Hepatocyte (in vitro differentiated cells): ENCODE results near the gene EVPLL. TPM values are rescaled to one million over a fixed set of nuclear protein-coding genes. Genes with fewer than 3 reads are reported as not detected.
"Not testable (repeated sequence)": the region's sequence is repeated elsewhere in the genome, so short reads cannot be mapped to it uniquely, and the experiment has no call there.

Experiments used
- DNase-seq: peaks from one replicate; pipeline ENCODE4 v3.0.0-alpha.2; 2016; ENCODE audit warnings: low spot score
- H2AFZ ChIP-seq: fragments of 200-600 bp; sonication (generic); 2 replicates; pipeline ENCODE4 v1.6.0; 2016; ENCODE audit warnings: antibody characterized with exemption, mild to moderate bottlenecking
- H3K27ac ChIP-seq: fragments of 200-600 bp; sonication (generic); 2 replicates; pipeline ENCODE4 v1.5.1; 2016; ENCODE audit warnings: mild to moderate bottlenecking
- H3K27me3 ChIP-seq: fragments of 200-600 bp; sonication (generic); 2 replicates; pipeline ENCODE4 v1.6.1; 2016
- H3K36me3 ChIP-seq: fragments of 200-600 bp; sonication (generic); replicated peaks from 2 replicates; pipeline ENCODE4 v1.5.1; 2016; ENCODE audit warnings: low read depth; ENCODE audit not compliant: insufficient read depth
- H3K4me1 ChIP-seq: fragments of 200-600 bp; sonication (generic); 2 replicates; pipeline ENCODE4 v1.5.1; 2016; ENCODE audit warnings: mild to moderate bottlenecking, moderate library complexity; ENCODE audit not compliant: insufficient read depth
- H3K4me2 ChIP-seq: fragments of 200-600 bp; sonication (generic); 2 replicates; pipeline ENCODE4 v1.6.0; 2016
- H3K4me3 ChIP-seq: fragments of 200-600 bp; sonication (generic); 2 replicates; pipeline ENCODE4 v1.5.1; 2016; ENCODE audit warnings: mild to moderate bottlenecking
- H3K79me2 ChIP-seq: fragments of 200-600 bp; sonication (generic); 2 replicates; pipeline ENCODE4 v1.6.0; 2017; ENCODE audit warnings: mild to moderate bottlenecking
- H3K9me2 ChIP-seq: fragments of 200-600 bp; sonication (generic); replicated peaks from 2 replicates; pipeline ENCODE4 v1.6.0; 2017; ENCODE audit warnings: mild to moderate bottlenecking; ENCODE audit not compliant: insufficient read depth
- H3K9me3 ChIP-seq: fragments of 200-600 bp; sonication (generic); 2 replicates; pipeline ENCODE4 v1.5.1; 2016; ENCODE audit warnings: low read depth, mild to moderate bottlenecking
- H4K20me1 ChIP-seq: fragments of 200-600 bp; sonication (generic); 2 replicates; pipeline ENCODE4 v1.6.0; 2016; ENCODE audit warnings: mild to moderate bottlenecking; ENCODE audit not compliant: insufficient read depth, poor library complexity, severe bottlenecking
- EZH2 ChIP-seq: fragments of 200-600 bp; sonication (generic); IDR thresholded peaks from 2 replicates; pipeline ENCODE4 v1.6.1; 2016; ENCODE audit warnings: antibody characterized with exemption, mild to moderate bottlenecking, borderline replicate concordance
- EZH2phosphoT487 ChIP-seq: fragments of 200-600 bp; sonication (generic); IDR thresholded peaks from one replicate; pipeline ENCODE4 v1.6.1; 2018; ENCODE audit warnings: antibody characterized with exemption, mild to moderate bottlenecking, low read depth, moderate library complexity; ENCODE audit not compliant: unreplicated experiment, severe bottlenecking
- WGBS: methylation state at CpG from one replicate; pipeline ENCODE4 v1.1.6; 2016; ENCODE audit warnings: low lambda C conversion rate; ENCODE audit errors: missing lambda C conversion rate; 5-methylcytosine and 5-hydroxymethylcytosine counted together
- polyA plus RNA-seq: library from polyadenylated mRNA; unstranded; fragments of >200 nt; fragmentation: Nextera tagmentation; extraction: Ambion mirVana; gene quantifications from 2 replicates; pipeline ENCODE4 v1.2.1, GENCODE V29; 2016
- total RNA-seq: library from RNA; depleted of rRNA; stranded (reverse); fragments of >200 nt; gene quantifications from 2 replicates; pipeline ENCODE4 v1.2.3, GENCODE V29; 2014
- TF ChIP-seq, protein P1 (sequence below): fragments of 200-600 bp; sonication (generic); IDR thresholded peaks from 2 replicates; pipeline ENCODE4 v1.5.1; 2016; ENCODE audit warnings: antibody characterized with exemption, mild to moderate bottlenecking; ENCODE audit not compliant: poor library complexity

EVPLL gene
- total and polyA plus RNA-seq, 2 experiments from 2014 or later: not detected

GRCh38 chr17:18374216-18374615, 3.4 kb upstream of the EVPLL start:
- TF ChIP-seq, protein P1, sequence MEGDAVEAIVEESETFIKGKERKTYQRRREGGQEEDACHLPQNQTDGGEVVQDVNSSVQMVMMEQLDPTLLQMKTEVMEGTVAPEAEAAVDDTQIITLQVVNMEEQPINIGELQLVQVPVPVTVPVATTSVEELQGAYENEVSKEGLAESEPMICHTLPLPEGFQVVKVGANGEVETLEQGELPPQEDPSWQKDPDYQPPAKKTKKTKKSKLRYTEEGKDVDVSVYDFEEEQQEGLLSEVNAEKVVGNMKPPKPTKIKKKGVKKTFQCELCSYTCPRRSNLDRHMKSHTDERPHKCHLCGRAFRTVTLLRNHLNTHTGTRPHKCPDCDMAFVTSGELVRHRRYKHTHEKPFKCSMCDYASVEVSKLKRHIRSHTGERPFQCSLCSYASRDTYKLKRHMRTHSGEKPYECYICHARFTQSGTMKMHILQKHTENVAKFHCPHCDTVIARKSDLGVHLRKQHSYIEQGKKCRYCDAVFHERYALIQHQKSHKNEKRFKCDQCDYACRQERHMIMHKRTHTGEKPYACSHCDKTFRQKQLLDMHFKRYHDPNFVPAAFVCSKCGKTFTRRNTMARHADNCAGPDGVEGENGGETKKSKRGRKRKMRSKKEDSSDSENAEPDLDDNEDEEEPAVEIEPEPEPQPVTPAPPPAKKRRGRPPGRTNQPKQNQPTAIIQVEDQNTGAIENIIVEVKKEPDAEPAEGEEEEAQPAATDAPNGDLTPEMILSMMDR: no peak
- TF ChIP-seq EZH2 (no peak), EZH2phosphoT487 (no peak)
- no peak overlapping the region for H3K27ac ChIP-seq
- no peaks in the 10 kb centered on the region for H3K9me2 ChIP-seq
- H2AFZ ChIP-seq: no peak overlapping the region
- WGBS: 85% methylated on average over 7 of the region's 7 CpGs
- H3K4me2 ChIP-seq: no peak overlapping the region
- H3K9me3 ChIP-seq: no peaks in the 10 kb centered on the region
- H3K4me3 ChIP-seq: no peak overlapping the region
- no peaks in the 10 kb centered on the region for H3K79me2 ChIP-seq
- DNase-seq: no peak
- H3K27me3 ChIP-seq: no peaks in the 10 kb centered on the region
- H4K20me1 ChIP-seq: no peaks in the 10 kb centered on the region
- no peaks in the 10 kb centered on the region for H3K4me1 ChIP-seq
- no peaks in the 10 kb centered on the region for H3K36me3 ChIP-seq

DNA sequence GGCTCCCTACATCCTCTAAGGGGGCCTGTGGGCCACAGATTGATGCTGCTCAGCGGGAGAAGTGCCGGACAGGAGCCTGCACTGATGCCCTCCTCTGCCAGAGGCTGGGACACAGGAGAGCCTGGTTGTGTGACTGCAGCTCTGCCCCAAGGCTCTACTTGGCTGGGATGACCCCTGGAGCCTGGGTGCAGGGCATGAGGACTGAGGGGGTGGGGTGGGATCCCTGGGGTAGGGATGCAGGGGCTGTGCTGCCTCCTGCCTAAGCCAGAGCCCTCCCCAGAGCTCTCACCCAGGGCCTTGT, 577 bp downstream of the EVPLL start:
- Histone ChIP-seq H3K9me3 (no peaks in the 10 kb centered on the region), H3K4me2 (no peak overlapping the region), H3K27ac (no peak overlapping the region), H4K20me1 (no peaks in the 10 kb centered on the region), H2AFZ (no peak overlapping the region), H3K9me2 (no peaks in the 10 kb centered on the region), H3K27me3 (no peaks in the 10 kb centered on the region), H3K4me3 (no peak overlapping the region), H3K4me1 (no peaks in the 10 kb centered on the region), H3K36me3 (no peaks in the 10 kb centered on the region), H3K79me2 (no peaks in the 10 kb centered on the region)
- TF ChIP-seq, protein P1: no peak
- TF ChIP-seq EZH2 (no peak), EZH2phosphoT487 (no peak)
- DNase-seq: no peak
- 100% methylated on average over 2 of the region's 2 CpGs for WGBS

DNA sequence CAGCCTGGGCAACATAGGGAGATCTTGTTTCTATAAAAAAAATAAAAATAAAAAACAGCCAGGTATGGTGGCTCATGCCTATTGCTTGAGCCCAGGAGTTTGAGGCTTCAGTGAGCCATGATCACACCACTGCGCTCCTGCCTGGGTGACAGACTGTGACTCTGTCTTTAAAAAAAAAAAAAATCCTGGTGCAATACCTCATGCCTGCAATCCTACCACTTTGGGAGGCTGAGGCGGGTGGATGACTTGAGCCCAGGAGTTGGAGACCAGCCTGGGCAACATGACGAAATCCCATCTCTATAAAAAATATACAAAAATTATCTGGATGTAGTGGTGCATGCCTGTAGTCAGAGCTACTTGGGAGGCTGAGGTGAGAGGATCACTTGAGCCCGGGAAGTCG, 1.0 kb downstream of the EVPLL start:
- H3K27ac ChIP-seq: not testable (repeated sequence)

DNA sequence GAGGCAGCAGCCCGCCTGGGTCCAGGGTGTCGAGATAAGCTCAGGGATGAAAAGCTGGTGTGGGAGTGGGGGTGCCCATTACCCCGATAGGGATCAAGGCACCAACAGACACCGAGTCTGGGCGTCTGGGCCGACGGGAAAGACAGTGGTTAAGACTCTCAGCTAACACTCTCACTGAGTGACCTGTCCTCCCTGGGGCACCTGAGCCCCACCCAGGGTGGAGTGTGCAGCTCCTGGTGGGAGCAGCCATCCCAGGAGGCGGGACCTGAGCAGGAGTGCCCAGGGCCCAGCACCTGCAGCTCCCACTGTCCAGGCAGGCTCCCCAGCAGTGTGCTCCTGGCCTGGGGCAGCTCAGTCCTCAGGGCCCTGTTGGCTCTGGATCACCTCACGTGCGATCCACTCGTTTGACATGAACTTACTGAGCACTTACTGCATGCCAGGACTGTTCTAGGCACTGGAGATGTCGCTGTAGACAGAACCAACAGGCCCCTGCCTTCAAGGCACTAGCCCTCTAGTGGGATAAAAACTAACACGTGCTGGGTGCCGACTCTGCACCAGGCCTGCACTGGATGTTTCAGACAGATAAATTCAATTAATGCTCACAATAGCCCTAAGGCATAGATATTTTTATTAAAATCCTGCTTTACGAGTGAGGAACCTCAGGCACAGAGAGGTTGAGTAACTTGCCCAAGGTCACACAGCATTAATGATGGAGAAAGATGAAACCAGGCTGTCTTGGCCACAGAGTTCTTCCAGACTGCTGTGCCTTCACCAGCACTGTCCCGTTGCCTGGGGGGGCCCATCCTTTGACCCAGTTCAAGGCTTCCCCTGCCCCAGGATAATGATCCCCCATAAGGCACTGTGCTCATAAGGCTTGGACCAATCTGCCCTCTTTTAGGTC, 1.9 kb downstream of the EVPLL start:
- H3K36me3 ChIP-seq: no peaks in the 10 kb centered on the region
- WGBS: 78% methylated on average over 16 of the region's 16 CpGs

More for the DNA sequence above, 1.0 kb downstream of the EVPLL start:
- not testable (repeated sequence) for H2AFZ ChIP-seq, H3K9me2 ChIP-seq, H3K36me3 ChIP-seq, H3K4me1 ChIP-seq, DNase-seq, H3K27me3 ChIP-seq, H4K20me1 ChIP-seq, H3K4me3 ChIP-seq, H3K79me2 ChIP-seq, H3K4me2 ChIP-seq, H3K9me3 ChIP-seq
- 92% methylated on average over 5 of the region's 5 CpGs for WGBS

More for the DNA sequence above, 1.9 kb downstream of the EVPLL start:
- TF ChIP-seq EZH2phosphoT487 (no peak), EZH2 (no peak)
- TF ChIP-seq, protein P1: no peak
- no peak overlapping the region for H3K4me3 ChIP-seq
- no peaks in the 10 kb centered on the region for H3K79me2 ChIP-seq
- H3K9me3 ChIP-seq: no peaks in the 10 kb centered on the region
- H3K27ac ChIP-seq: no peak overlapping the region
- no peak for DNase-seq
- H4K20me1 ChIP-seq: no peaks in the 10 kb centered on the region
- H2AFZ ChIP-seq: no peak overlapping the region
- H3K4me2 ChIP-seq: no peak overlapping the region
- no peaks in the 10 kb centered on the region for H3K4me1 ChIP-seq
- no peaks in the 10 kb centered on the region for H3K27me3 ChIP-seq
- no peaks in the 10 kb centered on the region for H3K9me2 ChIP-seq
